Dermis blood vessel endothelial cell (primary cell): ENCODE data around the gene IRX4. TPM values are rescaled to one million over a fixed set of nuclear protein-coding genes. Genes with fewer than 3 reads are reported as not detected.
"Not testable (repeated sequence)": the region's sequence is repeated elsewhere in the genome, so short reads cannot be mapped to it uniquely, and the experiment has no call there.

Experiments
- DNase-seq: peaks from one replicate; pipeline ENCODE4 v3.0.0; 2010
- total RNA-seq: library from RNA; depleted of rRNA; stranded (reverse); fragments of >200 nt; gene quantifications from 2 replicates; pipeline ENCODE4 v1.2.3, GENCODE V29; 2014

The IRX4 gene
- total RNA-seq, 1 donor from 2014 or later = not detected

DNA sequence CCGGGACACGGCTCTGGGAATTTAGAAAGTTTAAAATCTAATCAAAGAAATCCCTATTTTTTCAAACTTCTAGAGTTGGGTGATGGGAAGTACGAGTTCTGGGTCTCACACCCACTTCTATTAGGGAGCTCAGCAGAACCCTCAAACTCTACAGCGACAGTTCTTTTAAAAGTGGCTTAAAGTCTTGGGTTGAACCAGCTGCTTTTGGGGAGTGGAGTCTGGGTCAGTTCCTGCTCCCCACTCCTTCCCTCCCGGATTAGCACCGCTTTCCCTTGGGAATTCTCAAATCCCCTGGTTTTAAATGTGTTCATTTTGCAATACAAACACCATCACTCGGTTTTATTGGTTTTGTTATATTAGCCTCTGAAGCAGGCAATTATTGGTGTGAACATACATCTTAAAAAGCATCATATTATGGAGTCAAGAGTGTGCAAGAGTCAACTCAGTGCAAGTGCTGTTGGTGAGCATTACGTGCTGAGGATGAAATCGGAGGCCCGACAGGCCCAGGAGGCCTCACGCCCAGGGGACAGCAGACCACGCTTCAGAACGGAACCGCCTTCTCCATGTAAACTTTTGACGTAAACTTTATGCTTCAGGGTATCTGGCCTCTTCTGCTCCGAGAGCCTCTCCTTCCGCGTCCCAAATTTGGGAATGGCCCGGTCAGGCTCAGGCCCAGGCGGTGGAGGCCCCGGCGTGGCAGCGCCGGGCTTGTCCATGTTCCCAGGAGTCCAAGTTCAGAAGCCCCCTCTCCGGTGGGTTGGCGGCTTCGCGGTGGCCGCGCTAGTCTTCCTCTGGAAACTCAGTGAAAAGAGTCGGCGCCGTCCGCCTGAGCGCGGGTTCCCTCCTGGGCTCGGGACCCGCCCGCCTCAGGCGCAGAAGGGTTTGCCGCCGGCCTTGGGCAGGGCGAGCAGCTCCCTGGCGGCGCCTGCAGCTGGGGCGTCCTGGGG, 5.3 kb downstream of the IRX4 start:
- no peak for DNase-seq

DNA sequence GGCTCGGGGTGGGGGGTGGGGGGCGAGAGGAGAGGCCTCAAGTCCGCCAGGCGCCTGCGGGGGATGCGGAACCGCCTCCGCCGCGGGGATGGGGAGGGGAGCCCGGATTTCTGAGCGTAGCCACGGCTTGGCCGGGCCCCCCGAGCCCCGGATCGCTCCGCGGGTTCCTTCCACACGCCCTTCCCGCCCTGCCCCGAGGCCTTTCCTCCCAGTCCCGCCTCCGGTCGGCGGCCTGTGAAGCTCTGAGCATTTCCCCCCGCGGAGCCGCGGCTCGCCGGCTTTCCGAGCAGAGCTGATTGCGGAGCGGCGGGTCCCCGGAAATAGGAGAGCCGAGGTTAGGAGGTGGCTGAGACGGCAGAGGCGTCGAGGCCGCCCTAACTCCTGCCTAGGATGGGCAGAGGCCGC, 6.1 kb downstream of the IRX4 start:
- DNase-seq = no peak

DNA sequence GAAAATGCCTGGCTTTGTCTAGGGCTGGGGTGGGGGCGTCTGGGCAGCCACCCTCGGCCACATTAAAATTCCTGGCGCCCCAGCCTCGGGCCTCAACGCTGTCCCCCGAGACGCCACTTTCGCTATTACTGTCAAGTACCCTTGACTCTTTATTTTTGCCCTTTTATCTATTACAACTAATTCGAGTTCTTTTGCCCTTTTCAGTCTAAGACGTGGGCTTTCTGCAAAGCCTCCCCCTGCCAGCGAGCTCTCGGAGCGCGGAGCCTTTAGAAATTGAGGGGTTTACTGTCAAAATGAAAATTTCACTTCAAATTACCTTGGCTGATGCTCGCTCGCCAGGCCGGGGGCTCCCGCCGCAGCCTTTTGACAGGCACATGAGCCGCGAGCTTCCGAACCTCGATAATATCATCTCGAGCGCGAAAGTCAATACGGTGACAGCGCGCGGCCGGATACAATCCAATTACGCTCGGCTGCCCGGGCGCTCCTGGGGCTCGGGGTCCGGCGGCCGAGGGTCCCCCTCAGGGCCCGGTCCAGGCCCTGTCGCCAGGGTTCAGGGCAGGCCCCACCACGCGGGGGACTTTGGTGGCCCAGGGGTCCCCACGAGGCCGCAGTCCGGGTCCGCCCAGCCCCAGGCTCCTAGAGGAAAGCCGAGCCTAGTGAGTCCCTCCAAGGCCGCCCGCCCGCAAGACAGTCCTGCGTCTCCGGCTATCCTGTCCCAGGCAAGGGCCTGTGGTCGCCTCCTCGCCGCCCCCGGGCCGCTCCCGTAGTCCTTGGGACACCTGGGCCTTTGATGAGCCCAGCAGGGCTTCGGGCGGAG, 6.7 kb downstream of the IRX4 start:
- DNase-seq = no peak

DNA sequence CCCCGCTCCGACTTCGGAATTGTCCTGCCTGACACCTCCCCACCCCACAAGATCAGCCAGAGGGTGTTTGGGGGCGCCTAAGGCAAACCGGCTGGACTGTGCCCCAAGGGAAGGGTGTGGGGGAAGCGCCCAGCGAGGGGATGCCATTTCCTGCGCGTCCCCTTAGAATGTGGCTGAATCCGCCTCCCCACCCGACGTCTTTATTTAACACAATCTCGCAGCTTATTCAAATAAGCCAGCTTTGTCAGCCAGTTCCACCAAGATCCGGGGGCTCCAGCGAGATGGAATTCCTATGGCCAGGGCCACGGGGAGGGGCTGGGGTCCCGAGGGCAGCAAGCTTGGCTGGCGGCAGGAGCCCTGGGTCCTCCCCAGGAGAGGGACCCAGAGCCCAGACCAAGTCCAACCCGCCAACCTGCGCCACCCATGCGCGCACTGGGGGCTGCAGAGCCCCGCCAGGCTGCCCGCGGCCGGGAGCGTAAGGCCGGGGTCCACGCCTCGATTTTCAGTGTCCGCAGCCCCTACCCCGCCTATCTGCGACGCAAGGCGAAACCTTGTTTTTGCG, 7.4 kb downstream of the IRX4 start:
- DNase-seq = no peak

DNA sequence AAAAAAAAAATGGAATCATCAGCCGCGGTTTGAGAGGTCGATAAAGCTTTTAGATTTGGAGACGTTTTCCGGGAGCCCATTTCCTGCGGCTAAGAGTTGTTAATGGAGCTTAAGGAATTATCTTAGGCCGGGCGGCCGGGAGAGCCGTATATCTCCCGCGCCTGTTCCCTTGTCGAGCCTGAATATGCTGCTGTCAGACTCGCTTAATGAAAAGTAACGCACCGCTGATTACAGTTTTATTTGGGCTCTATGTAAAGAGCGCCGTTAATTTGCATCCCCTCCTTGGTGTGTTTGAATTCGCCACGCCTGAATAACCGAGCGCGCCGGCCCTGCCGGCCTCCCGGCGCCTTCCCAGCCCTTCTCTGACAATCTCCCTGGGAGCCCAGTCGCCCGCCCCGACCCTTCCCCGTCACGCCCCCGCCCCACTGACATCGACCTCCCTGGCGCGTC, 7.9 kb downstream of the IRX4 start:
- DNase-seq = no peak

DNA sequence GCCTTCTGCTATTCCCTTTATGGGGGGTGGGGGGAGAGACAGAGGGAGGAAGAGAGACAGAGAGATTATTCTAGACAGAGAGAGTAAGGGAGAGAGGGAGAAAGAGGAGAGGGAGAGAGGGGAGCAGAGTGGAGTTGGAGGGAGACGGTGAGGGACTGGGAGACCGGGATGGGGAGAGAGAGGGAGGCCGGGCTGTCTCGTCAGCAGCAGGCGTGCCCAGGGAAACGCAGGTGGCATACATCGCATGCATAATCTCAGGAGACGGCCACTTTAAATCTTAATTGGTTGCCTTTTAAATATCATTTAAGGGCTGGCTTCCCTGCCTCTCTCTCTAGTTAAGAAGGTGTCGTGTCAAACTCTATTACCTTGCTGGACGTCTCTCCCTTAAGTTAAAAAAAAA, 8.4 kb downstream of the IRX4 start:
- DNase-seq = no peak

DNA sequence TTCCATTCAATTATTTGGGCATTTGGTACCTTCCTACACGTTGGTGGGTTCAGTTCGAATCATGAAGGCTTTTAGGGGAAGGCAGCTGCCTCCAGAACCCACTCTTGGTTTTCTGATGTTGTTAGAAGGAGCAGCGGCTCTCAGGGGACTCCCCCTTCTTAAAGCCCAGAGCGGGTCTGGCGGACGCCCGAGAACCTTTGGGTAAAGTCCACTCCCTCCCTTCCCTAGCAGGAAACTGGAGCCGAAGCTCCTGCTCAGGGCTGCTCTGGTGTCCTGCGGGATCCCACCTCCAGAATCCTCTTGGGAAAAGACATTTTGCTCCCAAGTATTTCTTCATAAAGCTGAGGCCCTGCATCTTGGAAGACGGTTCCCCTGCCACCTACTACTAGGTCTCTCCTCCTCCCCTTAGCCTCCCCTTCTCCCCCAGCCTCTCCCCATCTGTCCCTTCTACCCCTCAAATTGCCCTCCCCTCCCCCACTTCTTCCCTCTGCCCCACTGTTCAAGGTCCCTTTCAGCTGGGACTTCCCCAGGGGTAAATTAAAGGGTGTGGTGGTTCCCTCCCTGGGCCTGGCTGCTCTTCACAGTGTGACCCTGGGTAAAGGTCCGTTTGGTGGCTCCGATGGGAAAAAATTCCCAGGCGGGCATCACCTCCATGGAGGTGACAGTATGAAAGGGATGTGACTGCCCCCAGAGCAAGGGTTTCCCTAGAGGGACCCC, 9.3 kb downstream of the IRX4 start:
- DNase-seq = no peak

DNA sequence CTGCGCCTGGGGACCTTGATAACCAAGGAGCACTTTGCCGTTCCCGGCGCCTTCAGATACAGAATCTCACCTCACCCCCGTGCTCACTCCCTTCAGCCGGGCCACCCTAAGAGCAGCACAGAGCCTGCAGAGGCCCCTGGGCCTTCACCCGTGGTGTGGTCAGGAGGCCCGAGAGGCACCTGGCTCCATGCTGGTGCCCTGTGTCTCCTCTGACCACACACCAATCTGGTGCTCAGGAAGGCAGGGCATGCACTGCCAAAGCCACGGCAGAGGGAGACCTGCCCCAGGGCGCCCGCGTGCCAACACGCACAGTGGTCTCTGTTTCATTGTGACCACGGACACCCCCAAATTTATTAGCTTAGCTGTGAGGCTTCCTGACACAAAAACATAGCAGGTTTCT, 11.3 kb downstream of the IRX4 start:
- no peak for DNase-seq

DNA sequence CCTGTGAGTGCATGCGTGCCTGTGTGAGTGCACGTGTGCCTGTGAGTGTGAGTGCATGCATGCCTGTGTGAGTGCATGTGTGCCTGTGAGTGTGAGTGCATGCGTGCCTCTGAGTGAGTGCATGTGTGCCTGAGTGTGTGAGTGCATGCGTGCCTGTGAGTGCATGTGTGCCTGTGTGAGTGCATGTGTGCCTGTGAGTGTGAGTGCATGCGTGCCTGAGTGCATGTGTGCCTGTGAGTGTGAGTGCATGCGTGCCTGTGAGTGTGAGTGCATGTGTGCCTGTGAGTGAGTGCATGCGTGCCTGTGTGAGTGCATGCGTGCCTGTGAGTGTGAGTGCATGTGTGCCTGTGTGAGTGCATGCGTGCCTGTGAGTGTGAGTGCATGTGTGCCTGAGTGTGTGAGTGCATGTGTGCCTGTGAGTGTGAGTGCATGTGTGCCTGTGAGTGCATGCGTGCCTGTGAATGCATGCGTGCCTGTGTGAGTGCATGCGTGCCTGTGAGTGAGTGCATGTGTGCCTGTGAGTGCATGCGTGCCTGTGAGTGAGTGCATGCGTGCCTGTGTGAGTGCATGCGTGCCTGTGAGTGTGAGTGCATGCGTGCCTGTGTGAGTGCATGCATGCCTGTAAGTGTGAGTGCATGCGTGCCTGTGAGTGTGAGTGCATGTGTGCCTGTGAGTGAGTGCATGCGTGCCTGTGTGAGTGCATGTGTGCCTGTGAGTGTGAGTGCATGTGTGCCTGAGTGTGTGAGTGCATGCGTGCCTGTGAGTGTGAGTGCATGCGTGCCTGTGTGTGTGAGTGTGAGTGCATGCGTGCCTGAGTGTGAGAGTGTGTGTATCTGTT, 12.1 kb downstream of the IRX4 start:
- DNase-seq = not testable (repeated sequence)

DNA sequence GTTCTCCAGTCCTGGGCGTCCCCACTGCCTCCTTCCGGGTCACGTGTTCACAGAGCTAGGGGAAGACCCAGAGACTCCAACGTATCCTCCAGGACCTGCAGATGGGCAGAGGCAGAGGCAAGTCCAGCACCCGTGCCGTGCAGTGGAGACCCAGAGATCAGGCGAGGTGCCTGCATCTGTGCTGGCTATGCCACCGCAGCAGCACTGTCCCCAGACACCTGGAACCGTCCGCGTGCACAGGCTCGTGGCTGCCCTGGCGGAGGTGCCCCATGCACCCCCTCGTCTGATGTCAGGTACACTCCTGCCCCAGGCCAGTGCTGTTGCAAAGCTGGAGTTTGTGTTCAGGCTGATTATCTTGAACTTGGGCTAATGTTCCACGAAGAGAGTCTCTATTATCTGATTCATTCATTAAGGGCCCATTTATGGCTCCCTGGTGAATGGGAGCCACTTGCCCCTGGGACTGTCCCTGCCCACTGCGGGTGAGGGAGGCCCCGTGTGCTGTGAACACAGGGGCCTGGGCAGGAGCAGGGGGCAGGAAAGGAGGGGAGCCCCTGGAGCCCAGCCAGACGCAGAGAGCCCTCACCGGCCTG, 13.7 kb downstream of the IRX4 start:
- DNase-seq = no peak

DNA sequence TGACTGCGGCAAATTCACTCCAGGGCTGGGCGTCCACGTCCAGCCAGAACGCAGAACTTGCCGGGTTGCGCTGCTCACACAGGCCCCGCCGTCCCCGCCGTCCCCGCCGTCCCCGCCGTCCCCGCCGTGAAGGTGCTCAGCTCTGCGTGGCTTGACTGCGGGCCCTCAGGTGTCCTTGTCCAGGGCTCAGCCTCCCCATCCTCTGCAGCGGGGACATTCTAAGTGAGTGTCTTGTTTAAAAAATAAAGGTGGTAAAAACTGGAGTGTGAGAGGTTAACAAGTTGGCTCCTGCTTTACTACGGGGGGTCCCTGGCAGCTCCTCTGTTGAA, 14.9 kb downstream of the IRX4 start:
- no peak for DNase-seq

DNA sequence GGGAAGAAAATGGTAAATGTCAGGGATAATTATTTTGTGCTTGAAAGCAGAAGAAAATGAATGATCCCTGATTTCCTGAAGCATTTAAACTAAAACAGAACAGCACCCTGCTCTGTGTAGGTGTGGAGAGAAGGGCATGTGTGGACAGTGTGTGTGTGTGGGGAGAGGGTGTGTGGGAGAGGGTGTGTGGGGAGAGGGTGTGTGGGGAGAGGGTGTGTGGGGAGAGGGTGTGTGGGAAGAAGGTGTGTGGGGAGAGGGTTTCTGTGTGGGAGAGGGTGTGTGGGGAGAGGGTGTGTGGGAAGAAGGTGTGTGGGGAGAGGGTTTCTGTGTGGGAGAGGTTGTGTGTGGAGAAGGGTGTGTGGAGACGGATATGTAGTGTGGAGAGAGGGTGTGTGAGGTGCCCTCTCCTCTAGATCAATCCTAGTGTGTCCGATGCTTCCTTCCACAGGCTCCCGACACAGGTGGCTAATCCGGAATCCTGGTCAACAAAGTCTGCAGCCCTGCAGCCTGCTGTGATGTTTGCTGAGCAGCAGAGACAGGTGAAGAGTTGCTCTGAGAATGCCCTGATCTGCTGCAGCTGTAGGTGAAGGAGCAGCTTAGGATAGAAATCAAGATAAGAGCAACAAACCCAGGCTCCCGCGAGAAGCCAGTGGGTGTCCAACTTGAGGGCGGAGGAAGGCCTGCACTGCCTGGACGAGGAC, 15.5 kb downstream of the IRX4 start:
- no peak for DNase-seq

DNA sequence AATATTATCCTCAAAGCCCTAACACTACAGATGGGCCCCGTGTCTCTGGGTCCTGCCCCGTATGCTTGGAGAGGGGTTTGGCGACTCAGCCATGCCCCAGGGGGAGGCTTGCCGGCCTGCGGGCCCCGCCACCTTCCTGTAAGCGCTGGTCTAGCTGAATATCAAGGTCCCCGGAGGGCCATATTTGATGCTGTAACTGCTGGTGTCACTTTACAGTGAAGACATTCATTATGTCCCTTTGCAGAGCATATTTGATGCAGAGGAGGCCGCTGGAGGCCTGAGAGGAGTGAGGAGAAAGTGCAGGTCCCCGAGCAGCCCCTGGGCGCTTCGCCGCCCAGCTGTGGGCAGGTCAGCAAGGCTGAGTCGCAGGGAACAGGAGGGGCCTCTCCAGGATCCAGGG, 16.8 kb downstream of the IRX4 start:
- no peak for DNase-seq

DNA sequence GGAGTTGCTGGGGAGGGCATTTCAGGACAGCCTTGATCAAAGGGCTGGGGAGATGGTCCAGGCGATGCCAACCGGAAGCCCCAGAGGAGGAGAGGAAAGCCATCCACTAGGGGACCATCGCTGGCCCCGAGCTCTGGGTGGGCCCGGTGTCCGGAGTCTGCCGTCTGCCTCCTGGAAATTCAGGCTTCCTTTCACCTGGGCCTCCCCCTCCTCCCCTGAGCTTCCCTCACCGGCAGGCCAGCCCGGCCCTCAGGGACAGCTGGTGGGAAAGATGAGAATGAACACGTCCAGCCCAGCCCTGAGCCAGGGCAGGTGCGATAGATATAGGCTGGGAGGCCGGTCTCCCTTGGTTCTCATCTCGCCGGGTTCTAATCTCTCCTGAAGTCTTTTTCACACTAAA, 17.2 kb downstream of the IRX4 start:
- no peak for DNase-seq

DNA sequence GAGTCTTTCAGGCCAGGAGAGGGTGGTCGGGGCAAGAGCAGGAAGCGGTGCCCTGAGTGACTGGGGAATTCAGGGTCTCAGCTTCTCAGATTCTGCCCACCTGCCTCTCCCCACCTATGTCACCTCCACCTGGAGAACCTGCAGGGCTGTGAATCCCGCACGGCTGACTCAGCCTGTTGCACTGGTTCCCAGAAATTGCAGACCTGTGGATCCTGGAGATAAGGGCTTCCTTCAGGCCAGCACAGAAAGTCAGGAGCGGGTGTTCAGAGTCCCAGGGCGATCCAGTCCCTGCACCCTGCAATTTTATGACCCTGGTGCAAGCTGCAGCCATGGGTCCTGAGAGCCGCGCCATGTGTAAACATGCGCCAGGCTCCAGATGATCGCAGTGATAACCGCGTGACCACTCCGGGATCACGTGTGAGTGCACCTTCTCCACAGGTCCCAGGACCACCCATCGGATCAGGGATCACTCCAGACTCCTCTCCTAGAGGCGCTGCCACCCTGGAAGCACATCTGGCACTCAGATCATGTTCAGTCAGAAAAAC, 17.8 kb downstream of the IRX4 start:
- DNase-seq = no peak

DNA sequence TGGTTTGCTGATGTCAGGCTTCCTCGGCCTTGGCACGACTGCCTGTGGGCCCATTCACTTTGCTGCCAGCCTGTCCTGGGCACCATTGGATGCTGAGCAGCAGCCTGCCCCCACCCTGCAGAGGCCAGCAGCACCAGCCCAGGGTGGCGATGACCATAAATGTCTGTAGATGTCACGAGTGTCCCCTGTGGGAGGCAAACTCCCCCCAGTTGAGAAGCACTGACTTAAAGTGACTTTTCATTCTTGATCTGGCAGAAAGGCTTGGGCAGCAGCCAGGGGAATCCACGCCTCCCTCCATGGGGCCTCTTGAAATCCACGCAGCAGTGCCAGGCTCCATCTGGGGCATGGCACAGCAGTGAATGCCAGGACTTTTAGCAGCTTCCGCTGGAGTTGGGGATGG, 21.8 kb downstream of the IRX4 start:
- DNase-seq = no peak

DNA sequence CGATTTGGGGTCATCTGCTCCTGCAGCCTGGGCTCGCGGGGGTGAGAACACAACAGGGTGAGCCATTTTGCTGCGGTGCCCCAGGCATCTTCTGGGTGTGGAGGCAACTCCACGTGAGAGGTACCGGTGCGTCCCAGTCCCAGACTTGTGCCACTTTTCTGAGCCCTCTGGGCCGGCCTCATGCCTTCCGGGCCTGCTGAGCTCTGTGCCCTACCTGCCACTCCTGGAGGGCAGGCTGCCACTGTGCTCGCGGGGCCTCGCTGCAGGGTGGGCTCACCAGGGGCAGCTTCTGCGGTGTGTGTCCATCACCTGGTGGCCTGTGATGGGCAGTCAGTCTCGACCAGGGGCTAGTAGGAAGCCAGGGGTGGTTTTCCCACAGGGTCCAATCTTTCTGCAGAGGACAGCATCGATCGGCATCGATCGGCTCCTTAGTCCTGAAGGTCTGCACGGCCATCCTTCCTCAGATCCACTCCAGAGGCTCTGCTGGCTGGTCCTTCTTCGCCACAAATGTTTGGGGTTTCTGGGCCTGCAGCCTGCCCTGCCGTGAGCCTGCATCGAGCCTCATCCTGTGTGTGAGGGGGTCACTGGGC, 22.6 kb downstream of the IRX4 start:
- no peak for DNase-seq

DNA sequence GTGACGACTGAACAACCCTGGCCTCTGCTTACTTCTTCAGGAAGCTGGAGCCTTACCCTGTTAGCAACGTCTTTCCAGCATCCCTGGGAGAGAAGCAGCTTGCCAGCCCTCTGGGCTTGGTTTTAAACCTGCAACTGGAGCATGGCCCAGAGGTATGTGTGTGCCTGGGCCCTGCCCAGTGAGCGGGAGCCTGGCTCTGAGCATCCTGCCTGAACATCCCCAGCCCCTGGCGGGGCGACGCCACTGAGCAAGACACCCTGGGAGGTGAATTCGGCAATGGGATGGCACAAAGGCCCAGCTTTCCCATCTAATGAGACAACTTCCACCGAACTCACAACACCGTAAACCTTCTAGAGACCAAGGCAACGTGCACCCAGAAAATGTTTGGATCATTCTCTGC, 23.6 kb downstream of the IRX4 start:
- DNase-seq = no peak

DNA sequence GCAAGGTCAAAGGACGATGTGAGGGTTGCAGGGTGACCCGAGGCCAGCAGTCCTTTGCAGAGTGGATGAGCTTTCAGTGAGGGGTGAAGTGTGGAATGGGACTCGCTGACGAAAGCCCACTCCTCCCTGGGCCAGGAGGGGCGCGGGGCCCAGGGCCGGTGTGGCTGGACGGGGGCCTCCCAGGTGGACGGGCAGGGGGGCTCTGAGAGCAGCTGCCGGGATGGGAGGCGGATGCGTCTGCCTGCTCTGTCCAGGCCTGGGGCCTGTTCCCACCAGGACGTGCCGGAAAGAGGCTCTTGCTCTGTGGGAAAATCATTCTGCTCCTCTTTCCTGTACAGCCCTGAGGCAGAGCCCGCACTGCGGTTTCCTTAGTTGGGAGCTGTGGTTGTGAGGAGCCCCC, 24.3 kb downstream of the IRX4 start:
- no peak for DNase-seq

DNA sequence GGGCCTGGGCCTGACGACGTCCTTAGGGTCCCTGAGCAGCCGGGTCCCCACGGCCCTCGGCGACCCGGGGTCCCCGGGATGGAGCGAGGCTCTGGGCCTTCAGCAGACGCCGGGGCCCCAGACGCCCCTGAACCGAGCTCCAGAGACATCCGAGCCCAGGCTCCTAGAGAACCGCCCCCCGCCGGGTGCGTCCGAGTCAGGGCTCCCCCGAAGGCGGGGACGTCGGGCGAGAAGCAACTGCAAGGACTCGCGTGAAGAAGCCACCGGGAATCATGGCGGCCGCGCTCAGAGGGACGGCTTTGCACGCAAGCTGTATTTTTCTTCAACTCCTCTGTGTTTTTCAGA, 25.5 kb downstream of the IRX4 start:
- no peak for DNase-seq
